Astrocyte (in vitro differentiated cells and primary cell): ENCODE measurements around the gene HES7.

ENCODE experiments used
- CTCF ChIP-seq: IDR thresholded peaks from 2 replicates; pipeline ENCODE4 v1.5.1; 2011; ENCODE audit warnings: low read depth, mild to moderate bottlenecking, inconsistent platforms, low read length, moderate library complexity; ENCODE audit not compliant: insufficient read depth
- EZH2 ChIP-seq: IDR thresholded peaks from 2 replicates; pipeline ENCODE4 v1.6.1; 2012; ENCODE audit warnings: mild to moderate bottlenecking, low read length, inconsistent platforms; ENCODE audit not compliant: insufficient read depth

- TF ChIP-seq CTCF (no peak), EZH2 (no peak)
These were observed 49.4 kb downstream of the HES7 start for GRCh38 chr17:8074554-8074953.
